ENCODE measurements around the gene RBMS3. TPM values are rescaled to one million over a fixed set of nuclear protein-coding genes. Genes with fewer than 3 reads are reported as not detected.

Gene RBMS3
- total and polyA plus RNA-seq, 2 of the 13 experiments (the other 11 are each of a cell fraction or from before 2014, with no cell fraction given) = not detected

DNA sequence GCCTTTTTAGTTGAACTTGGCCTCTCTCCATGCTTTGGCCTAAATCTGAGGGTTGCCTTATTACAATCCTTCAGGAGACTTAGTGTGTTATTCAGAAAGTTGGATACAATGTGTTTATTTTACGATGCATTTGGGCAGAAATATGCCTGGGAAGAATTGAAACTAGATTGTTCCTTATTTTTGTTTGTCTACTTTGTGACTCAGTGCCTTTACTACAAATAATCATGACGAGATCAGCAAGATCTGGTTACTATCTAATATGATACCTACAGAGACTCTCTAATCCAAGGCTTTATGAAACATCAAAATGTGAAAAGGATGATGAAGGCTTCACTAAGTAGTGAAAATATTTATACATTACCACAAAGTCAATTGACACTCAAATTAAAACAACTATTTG, 82.2 kb downstream of the RBMS3 start (continued):
- TF ChIP-seq SPEN (CRISPR knock-in tag; IDR thresholded peaks at IDR 0.05; ENCODE audit: low read depth) (no peak), TBX2 (CRISPR knock-in tag; IDR thresholded peaks at IDR 0.05; ENCODE audit: borderline replicate concordance) (no peak), KLF11 (CRISPR knock-in tag; IDR thresholded peaks at IDR 0.05) (no peak), MEIS1 (CRISPR knock-in tag; IDR thresholded peaks at IDR 0.05; ENCODE audit: borderline replicate concordance) (no peak), ZNF253 (CRISPR knock-in tag; IDR thresholded peaks at IDR 0.05; ENCODE audit: borderline replicate concordance) (no peak)
- TF ChIP-seq, protein P1, sequence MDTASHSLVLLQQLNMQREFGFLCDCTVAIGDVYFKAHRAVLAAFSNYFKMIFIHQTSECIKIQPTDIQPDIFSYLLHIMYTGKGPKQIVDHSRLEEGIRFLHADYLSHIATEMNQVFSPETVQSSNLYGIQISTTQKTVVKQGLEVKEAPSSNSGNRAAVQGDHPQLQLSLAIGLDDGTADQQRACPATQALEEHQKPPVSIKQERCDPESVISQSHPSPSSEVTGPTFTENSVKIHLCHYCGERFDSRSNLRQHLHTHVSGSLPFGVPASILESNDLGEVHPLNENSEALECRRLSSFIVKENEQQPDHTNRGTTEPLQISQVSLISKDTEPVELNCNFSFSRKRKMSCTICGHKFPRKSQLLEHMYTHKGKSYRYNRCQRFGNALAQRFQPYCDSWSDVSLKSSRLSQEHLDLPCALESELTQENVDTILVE (CRISPR knock-in tag; IDR thresholded peaks at IDR 0.05) = no peak
- TF ChIP-seq, protein P2, sequence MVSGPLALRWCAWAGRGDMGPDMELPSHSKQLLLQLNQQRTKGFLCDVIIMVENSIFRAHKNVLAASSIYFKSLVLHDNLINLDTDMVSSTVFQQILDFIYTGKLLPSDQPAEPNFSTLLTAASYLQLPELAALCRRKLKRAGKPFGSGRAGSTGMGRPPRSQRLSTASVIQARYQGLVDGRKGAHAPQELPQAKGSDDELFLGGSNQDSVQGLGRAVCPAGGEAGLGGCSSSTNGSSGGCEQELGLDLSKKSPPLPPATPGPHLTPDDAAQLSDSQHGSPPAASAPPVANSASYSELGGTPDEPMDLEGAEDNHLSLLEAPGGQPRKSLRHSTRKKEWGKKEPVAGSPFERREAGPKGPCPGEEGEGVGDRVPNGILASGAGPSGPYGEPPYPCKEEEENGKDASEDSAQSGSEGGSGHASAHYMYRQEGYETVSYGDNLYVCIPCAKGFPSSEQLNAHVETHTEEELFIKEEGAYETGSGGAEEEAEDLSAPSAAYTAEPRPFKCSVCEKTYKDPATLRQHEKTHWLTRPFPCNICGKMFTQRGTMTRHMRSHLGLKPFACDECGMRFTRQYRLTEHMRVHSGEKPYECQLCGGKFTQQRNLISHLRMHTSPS (CRISPR knock-in tag; IDR thresholded peaks at IDR 0.05; ENCODE audit: low read depth) = no peak
- TF ChIP-seq, protein P3, sequence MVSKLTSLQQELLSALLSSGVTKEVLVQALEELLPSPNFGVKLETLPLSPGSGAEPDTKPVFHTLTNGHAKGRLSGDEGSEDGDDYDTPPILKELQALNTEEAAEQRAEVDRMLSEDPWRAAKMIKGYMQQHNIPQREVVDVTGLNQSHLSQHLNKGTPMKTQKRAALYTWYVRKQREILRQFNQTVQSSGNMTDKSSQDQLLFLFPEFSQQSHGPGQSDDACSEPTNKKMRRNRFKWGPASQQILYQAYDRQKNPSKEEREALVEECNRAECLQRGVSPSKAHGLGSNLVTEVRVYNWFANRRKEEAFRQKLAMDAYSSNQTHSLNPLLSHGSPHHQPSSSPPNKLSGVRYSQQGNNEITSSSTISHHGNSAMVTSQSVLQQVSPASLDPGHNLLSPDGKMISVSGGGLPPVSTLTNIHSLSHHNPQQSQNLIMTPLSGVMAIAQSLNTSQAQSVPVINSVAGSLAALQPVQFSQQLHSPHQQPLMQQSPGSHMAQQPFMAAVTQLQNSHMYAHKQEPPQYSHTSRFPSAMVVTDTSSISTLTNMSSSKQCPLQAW (CRISPR knock-in tag; IDR thresholded peaks at IDR 0.05) = no peak
- TF ChIP-seq, protein P4, sequence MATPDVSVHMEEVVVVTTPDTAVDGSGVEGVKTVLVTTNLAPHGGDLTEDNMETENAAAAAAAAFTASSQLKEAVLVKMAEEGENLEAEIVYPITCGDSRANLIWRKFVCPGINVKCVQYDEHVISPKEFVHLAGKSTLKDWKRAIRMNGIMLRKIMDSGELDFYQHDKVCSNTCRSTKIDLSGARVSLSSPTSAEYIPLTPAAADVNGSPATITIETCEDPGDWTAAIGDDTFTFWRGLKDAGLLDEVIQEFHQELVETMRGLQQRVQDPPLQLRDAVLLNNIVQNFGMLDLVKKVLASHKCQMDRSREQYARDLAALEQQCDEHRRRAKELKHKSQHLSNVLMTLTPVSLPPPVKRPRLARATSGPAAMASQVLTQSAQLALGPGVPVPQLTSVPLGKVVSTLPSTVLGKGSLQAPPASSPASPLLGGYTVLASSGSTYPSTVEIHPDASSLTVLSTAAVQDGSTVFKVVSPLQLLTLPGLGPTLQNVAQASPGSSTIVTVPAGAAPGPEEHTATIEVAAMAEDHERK (CRISPR knock-in tag; IDR thresholded peaks at IDR 0.05; ENCODE audit: low read depth) = no peak
